Prostate gland (tissue), 2 donors: ENCODE measurements around the gene ZNF827.

ENCODE experiments used
- CTCF ChIP-seq, 4 experiments: fragments of 200-600 bp in 2 of 4; fragments of 450-650 bp in 2 of 4; sonication (generic) in 2 of 4; IDR thresholded peaks; 1 replicate in 3 of 4; 2 replicates in 1 of 4; pipeline ENCODE4 v1.5.1; 2016 to 2019; ENCODE audit warnings: antibody characterized with exemption in 4 of 4, mild to moderate bottlenecking in 2 of 4, moderate library complexity in 2 of 4
- POLR2A ChIP-seq: fragments of 450-650 bp; IDR thresholded peaks from one replicate; pipeline ENCODE4 v1.6.1; 2016; ENCODE audit warnings: antibody characterized with exemption, mild to moderate bottlenecking
- POLR2AphosphoS5 ChIP-seq: sonication (generic); formaldehyde crosslinking; IDR thresholded peaks from one replicate; pipeline ENCODE4 v1.6.1; 2017; ENCODE audit warnings: antibody characterized with exemption

- no peak for TF ChIP-seq CTCF (IDR thresholded peaks at IDR 0.05)
- TF ChIP-seq POLR2AphosphoS5: no peak
- TF ChIP-seq POLR2A: no peak
These were observed 146.6 kb downstream of the ZNF827 start for GRCh38 chr4:145791988-145792387.
